ENCODE measurements around the gene SNAP47.
A peak's percentile ranks its signal among the peaks of the same experiment; 100 is the strongest.

The SNAP47 gene

GRCh38 chr1:227786673-227787512, 51.7 kb downstream of the SNAP47 start:
- no peak for FAIRE-seq

- no peak for FAIRE-seq
Observed at GRCh38 chr1:227787513-227788270, 52.5 kb downstream of the SNAP47 start.

- no peak for FAIRE-seq
Observed at GRCh38 chr1:227788271-227789083, 53.2 kb downstream of the SNAP47 start.

DNA sequence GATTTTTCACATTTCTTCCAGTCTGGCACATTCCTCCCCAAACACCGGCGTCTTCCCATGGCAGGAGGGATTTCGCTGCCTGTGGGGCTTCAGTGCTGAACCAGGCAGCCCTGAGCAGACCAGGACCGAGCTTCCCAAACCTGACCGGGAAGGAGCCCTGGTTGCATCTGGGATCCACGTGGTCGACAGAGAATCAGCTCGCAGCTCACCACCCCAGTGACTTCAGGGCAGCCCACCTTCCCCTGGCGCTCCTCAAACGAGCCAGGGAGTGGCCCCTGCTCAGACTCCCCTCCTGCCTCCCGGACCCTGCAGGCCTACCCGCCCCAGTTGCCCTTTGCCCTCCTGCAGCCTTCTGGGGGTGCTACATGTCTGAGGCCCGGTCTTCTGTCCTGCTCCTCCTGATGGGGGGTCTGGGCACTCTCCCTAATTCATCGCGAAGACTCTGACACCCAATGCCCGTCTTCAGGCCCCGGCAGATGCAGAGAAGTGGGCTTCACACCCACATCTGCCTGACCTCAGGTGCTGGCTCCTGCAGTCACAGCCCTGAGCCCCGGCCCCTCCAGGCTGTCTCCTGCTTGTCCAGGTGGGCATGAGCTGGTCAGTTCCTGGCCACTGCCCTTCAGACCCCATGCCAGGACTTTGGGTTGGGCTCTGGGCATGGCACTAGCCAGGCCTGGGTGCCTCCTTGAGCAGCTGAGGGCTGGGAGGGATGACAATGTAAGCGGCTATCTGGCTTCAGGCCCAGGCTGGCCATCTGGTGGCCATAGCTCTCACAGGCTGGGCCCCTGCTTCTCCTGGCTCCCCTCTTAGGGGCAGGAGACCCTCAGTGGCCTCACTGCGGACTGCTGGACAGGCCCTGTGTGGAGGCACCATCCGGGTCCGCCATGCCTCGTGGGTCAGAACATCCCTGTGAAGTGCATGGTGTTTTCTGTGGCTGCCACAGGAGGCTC, 54.1 kb downstream of the SNAP47 start:
- FAIRE-seq = no peak

DNA sequence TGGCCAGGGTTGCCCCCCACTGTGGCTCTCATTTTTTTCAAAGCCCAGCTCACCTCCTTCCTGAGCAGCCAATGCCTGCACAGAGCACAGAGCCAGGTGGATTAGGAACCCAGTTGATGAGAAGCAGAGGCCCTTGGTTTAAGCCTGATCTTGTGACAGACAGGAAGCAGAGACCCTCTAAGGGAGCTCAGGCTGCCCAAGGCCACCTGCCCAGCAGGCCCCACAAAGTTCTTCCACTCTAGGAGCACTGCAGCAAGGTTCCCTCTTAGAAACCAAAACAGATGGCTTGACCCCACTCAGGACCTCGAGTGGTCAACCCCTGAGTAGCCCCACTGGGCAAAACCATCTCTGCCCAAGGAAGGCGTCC, 54.8 kb downstream of the SNAP47 start:
- no peak for FAIRE-seq

DNA sequence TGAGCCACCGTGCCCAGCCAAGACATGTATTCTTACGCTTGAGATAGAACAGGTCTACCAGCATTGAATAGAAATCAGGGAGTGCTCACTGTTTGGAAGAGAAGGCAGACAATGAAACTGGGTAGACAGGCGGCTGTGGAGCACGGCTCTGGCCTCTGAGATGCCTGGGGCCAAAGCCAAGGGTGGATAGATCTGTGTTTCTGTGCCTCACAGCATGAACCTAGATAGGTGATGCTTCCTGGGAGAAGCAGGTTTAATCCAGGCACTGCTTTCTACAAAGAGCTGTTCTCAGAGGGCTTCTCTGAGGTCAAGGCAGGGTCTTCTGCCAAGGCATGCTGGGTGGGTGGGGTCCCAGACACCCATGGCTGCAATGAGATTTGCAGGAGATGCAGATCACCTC, 55.6 kb downstream of the SNAP47 start:
- FAIRE-seq = no peak

DNA sequence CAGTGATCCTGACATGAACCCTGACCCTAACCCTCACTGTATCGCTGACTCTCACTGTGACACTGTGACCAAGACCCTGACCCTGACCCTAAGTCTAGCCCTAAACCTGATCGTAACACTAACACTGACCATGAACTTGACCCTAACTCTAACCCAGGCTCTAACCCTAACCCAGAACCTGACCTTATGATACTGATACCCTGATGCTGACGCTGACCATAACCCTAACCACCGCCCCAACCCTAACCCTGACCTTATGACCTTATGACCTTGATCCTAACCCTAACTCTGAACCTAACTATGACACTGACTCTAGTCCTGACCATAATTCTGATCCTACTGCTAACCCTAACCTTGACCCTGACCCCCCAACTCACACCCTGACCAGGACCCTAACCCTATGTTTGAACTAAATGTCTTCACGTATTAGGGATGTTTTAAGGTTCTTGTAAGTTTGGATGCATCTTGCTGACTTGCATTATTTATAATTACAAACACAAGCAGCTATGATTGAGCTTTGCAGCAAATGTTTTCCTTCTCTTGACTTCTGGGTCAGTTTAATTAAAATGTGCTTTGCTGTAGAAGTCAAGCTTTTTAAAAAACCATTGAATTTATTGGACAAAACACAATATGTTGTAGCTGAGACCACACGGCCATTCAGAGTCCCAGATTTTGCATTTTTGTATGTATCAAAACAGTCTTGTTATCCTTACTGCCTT, 56.3 kb downstream of the SNAP47 start:
- no peak for FAIRE-seq

- no peak for FAIRE-seq
Observed at GRCh38 chr1:227792216-227793078, 57.2 kb downstream of the SNAP47 start.

DNA sequence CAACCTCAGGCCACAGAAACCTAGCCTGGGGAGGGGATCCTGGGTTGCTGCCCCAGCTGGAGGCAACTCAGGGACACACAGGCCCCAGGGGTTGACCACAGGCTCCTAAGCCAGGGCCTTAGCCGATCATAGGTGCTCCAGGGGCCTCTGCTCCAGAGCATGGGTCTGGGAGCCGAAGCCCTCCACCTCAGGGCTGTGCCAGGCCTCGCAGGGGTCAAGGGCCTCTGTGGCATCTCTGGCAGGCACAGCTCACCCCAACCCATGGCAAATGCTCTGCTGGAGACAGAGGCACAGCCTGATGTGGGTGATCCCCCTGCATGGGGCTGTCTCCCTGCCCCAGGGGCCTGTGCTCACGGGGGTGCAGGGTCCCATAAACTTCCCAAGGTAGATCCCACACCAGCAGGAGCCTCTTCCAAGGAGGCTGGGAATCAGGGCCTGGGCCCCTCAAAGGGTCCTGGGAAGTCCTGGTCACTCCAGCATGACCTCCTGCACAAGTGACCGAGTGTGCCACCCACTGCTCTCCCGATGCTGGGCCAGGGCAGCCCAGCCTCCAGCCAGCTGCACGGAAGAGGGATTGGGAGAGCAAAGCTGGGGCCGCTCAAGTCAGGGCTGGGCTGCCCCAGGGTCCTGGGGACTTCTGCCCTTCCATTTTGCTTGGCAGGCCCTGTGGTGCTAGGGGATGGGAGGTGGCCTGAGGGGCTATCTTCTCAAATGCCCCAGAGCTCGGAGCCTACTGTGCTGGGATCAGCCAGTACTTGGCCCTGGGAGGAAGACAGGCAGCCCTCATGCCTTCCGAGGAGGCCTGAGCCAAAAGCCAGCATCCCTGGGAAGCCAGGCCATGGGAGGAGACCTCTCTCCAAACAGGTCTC, 58.1 kb downstream of the SNAP47 start:
- FAIRE-seq = no peak

DNA sequence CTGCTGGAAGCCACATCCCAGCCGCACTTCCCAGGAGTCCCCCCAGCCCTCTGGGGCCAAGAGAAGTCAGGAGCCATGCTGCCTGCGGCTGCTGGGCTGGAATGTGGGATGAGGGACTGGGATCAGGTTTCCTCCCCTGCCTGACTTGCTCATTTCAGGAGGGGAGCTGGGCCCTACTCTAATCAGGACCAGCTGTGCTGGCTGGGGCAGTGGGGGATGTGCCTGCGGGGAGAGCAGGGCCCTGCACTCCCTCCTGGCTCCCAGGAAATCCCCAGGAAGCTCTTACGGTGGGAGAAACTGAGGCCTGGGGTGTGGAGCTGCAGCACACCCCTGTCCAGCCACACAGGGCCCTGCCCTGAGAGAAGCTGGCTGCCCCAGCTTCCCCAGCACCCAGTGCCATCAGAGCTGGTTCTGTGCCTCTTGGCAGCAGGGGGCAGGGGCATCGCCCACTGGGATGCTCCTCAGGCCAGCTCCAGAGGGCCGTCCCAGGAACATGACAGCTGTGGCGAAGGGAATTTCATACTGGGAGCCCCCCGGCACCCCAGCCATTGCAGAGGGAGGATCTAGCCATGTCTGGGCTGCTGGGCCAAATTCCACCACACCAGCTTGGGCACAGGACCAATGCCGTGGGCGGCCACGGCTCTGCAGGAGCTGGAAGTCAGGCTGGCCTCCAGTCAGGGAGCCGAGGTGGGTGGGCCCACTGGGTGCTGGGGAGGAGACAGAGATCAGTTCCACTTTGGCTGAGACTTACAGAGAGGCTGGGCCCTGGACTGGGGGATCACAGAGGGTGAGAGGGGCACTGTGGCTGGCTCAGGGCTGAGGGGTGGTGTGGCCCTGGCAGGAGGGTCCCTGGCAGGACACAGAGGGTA, 58.9 kb downstream of the SNAP47 start:
- no peak for FAIRE-seq

DNA sequence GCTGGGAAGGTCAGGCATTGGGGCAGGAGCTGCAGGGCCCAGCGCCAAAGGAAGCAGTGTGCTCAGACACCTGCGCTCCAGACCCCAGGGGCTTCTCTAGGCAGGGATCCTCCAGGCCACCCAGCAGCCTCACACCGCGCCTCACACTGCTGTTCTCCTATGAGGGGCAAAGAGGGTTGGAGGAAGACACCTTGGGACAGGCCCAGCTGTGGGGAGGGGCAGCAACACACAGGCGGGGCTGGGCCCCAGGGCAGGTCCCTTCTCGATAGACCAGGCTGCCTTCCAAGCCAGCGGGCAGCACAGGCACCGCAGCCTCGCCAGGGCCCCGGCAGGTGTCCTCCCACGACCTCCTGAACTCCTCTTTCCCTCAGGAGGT, 59.6 kb downstream of the SNAP47 start:
- FAIRE-seq = no peak

DNA sequence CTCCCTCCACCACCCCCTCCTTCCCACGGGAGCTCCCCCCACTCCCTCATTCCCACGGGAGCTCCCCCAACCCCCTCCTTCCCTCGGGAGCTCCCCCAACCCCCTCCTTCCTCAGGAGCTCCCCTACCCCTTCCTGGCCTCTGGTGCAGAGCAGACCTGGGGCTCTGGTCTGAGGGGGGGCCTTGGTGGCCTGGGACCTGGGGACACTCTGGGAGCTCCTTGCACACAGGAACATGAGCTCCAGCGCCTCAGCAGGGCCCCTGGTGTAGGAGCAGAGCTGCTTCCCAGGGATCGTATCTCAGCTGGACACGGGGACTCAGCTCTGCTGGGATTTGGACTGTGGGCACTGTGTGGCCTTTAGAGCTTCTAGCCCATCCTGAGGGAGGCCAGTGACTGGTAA, 60.5 kb downstream of the SNAP47 start:
- FAIRE-seq = no peak

- FAIRE-seq = no peak
Observed at GRCh38 chr1:227796359-227796915, 61.2 kb downstream of the SNAP47 start.

GRCh38 chr1:227797144-227797543, 61.9 kb downstream of the SNAP47 start:
- no peak for FAIRE-seq

DNA sequence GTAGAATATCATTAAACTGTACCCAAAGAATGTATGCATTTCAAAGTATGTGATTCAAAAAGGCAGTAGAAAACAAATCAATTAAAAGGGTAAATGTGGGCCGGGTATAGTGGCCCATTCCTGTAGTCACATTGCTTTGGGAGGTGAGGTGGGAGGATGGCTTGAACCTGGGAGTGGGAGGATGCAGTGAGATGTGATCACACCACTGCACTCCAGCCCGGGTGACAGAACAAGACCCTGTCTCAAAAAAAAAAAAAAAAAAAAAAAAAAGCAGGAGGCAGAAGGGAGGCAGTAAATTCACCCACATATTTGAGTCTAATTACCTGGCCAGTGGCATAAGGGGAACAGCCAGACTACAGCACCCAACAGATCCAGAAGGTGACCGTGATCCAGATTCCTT, 62.4 kb downstream of the SNAP47 start:
- no peak for FAIRE-seq

DNA sequence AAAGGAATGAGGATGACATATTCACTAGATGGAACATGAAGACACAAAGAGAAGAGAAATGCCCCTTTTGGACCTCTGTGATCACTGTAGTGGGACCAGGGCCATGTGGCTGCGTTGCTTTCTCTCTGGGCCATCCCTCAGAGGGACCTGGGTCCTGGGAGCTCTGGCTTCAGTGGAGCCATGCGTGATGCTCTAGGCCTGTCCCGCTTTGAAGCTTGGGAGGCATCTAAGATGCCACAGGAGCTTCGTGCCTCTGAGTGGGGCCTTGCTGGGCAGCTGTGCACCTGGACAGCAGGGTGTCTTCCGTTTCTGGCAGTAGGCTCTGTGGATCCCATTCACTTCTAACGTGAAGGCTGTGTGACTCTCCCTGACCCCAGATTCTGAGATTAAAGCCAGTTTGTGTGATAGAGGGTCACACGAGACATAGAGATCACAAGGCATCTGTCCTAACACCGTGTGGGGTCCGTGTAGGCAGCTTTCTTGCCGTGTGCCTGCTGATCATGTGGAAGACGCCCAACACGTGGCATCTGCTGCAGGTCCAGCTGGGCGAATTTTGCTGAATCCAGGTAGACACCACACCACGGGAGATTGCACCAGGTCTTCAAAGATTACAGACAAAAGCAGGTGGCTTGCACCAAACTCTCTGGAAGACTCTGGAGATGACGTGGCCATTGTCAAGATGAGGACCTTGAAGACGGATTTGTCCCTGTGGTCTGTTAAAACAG, 63.0 kb downstream of the SNAP47 start:
- no peak for FAIRE-seq

DNA sequence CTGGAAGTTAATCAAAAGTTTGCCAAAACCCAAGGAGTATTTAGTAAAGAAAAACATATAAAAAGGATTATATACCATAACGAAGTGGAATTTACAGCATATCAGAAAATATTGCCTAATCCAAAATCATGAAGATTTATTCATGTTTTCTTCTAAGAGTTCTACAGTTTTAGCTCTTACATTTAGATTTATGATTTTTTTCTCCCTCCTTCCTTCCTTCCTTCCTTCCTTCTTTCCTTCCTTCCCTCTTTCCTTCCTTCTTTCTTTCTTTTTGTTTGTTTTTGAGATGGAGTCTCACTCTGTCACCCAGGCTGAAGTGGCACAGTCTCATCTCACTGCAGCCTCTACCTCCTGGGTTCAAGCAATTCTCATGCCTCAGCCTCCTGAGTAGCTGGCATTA, 64.5 kb downstream of the SNAP47 start:
- FAIRE-seq = peak; percentile 26

GRCh38 chr1:227803933-227804332, 68.7 kb downstream of the SNAP47 start:
- FAIRE-seq = peak; percentile 77
